PC-9 (cell line): Measurements from ENCODE around the gene CXCR3. TPM values are rescaled to one million over a fixed set of nuclear protein-coding genes. Genes with fewer than 3 reads are reported as not detected.

Experiments
- BruUV-seq: library from RNA; stranded (reverse); fragments of 400-500 nt; replicated peaks from 2 replicates; lab custom pipeline; 2021; lab: Mats Ljungman, UMichigan
- CTCF ChIA-PET: fragments of 300-600 bp; sonication (Branson Sonifier 250); formaldehyde crosslinking; loops from one replicate; lab custom pipeline; 2022; ENCODE audit warnings: antibody characterized with exemption; lab: Charles Lee
- POLR2A ChIA-PET: fragments of 300-600 bp; sonication (Branson Sonifier 250); formaldehyde crosslinking; loops from one replicate; lab custom pipeline; 2022; ENCODE audit warnings: antibody characterized with exemption; ENCODE audit not compliant: unreplicated experiment; lab: Charles Lee
- DNase-seq, 2 experiments: peaks; one replicate each; pipeline versions ENCODE4 v3.0.0 to v3.0.0-alpha.2; 2015 to 2022; ENCODE audit warnings: mixed read lengths in 1 of 2
- H2AFZ ChIP-seq: fragments of 200-600 bp; sonication (generic); 2 replicates; pipeline ENCODE4 v1.8.1; 2017; ENCODE audit warnings: antibody characterized with exemption
- H3F3A ChIP-seq: fragments of 200-600 bp; sonication (generic); 2 replicates; pipeline ENCODE4 v1.8.1; 2017; ENCODE audit warnings: antibody characterized with exemption, mild to moderate bottlenecking, low read depth; ENCODE audit not compliant: insufficient read depth
- H3K27ac ChIP-seq: fragments of 200-600 bp; sonication (generic); 2 replicates; pipeline ENCODE4 v1.6.1; 2016; ENCODE audit warnings: mixed run types
- H3K27me3 ChIP-seq: fragments of 200-600 bp; sonication (generic); 2 replicates; pipeline ENCODE4 v1.6.1; 2016; ENCODE audit warnings: low read depth, mixed run types; ENCODE audit not compliant: insufficient read depth
- H3K36me3 ChIP-seq: fragments of 200-600 bp; sonication (generic); 2 replicates; pipeline ENCODE4 v1.6.1; 2016; ENCODE audit warnings: low read depth, mixed run types
- H3K4me1 ChIP-seq: fragments of 200-600 bp; sonication (generic); replicated peaks from 2 replicates; pipeline ENCODE4 v1.6.1; 2016; ENCODE audit warnings: mixed run types; ENCODE audit not compliant: insufficient read depth
- H3K4me2 ChIP-seq: fragments of 200-600 bp; sonication (generic); 2 replicates; pipeline ENCODE4 v1.6.1; 2017; ENCODE audit warnings: mixed run types
- H3K4me3 ChIP-seq: fragments of 200-600 bp; sonication (generic); 2 replicates; pipeline ENCODE4 v1.6.1; 2016; ENCODE audit warnings: mixed run types
- H3K79me2 ChIP-seq: fragments of 200-600 bp; sonication (generic); 2 replicates; pipeline ENCODE4 v1.6.1; 2017; ENCODE audit warnings: low read depth, mixed run types
- H3K9me2 ChIP-seq: fragments of 200-600 bp; sonication (generic); 2 replicates; pipeline ENCODE4 v1.8.1; 2017; ENCODE audit warnings: mild to moderate bottlenecking; ENCODE audit not compliant: insufficient read depth
- H3K9me3 ChIP-seq: fragments of 200-600 bp; sonication (generic); 2 replicates; pipeline ENCODE4 v1.8.1; 2016; ENCODE audit warnings: low read depth; ENCODE audit not compliant: insufficient read depth
- H4K20me1 ChIP-seq: fragments of 200-600 bp; sonication (generic); 2 replicates; pipeline ENCODE4 v1.8.1; 2017; ENCODE audit not compliant: insufficient read depth
- EZH2 ChIP-seq: fragments of 200-600 bp; sonication (generic); IDR thresholded peaks from 2 replicates; pipeline ENCODE4 v1.8.0; 2017; ENCODE audit warnings: antibody characterized with exemption, low read depth
- intact Hi-C: fragments of 100-400 bp; cut with micrococcal nuclease; formaldehyde crosslinking; loops from one replicate; pipeline ENCODE4 v1.10.0; 2022; ENCODE audit not compliant: unreplicated experiment
- total RNA-seq: library from RNA; stranded (reverse); gene quantifications from 2 replicates; pipeline ENCODE4 v1.2.3, GENCODE V29; 2021
- TF ChIP-seq, protein P1 (sequence below): fragments of 200-600 bp; sonication (generic); conservative IDR thresholded peaks from 2 replicates; pipeline ENCODE4 v1.6.1; 2017; ENCODE audit warnings: mixed run types, antibody characterized with exemption, mild to moderate bottlenecking, moderate library complexity

The CXCR3 gene
- total RNA-seq, 1 experiment from 2014 or later, result not detected

DNA sequence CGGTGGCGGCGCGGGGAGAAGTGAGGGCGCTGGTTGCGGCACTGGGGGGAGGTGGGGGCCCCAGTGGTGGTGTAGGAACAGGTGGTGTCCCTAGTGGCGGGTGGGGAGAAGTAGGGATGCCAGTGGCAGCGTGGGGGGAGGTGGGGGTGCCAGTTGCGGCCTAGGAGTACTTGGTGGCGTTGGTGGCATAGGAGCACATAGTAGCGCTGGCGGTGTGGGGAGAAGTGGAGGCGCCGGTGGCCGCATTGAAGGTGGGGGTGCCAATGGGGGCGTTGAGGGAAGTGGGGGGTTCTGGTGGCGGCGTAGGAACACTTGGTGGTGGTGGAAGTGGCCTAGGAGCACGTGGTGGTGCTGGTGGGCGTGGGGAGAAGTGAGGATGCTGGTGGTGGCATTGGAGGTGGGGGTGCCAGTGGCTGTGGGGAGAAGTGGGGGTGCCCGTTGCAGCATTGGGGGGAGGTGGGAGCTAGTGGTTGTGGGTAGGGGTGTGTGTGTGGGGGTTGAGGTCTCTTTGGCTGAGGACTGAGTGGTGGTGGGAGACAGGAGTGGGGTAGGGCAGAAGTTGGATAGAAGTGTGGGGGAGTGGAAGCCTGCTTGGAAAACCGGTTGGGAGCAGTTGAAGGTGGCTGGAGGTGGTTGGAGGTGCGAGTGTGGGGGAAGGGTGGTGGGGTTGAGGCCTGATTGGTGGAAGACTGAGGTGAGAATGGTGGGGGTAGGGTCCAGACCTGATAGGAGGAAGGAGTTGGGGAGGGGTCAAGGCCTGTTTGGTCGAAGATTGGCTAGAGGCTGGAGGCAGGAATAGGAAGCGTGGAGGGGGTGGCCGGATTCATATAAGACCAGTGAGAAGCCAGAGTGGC is 38.9 kb downstream of the CXCR3 start:
- Histone ChIP-seq H3K9me2 (no peaks in the 10 kb centered on the region), H4K20me1 (0 out of 2 replicates have a peak, but pooled peaks cover 7% of the 10 kb centered on the region), H3K4me3 (no peak overlapping the region), H3K36me3 (0 out of 2 replicates have a peak, but pooled peaks cover 4% of the 10 kb centered on the region), H2AFZ (no peak overlapping the region), H3K27ac (no peak overlapping the region), H3K27me3 (no peaks in the 10 kb centered on the region), H3K79me2 (no peaks in the 10 kb centered on the region), H3F3A (peaks cover 14% of the 10 kb centered on the region; the same call in 1 of the 2 replicates), H3K4me1 (no peaks in the 10 kb centered on the region), H3K4me2 (no peak overlapping the region), H3K9me3 (no peaks in the 10 kb centered on the region)
- TF ChIP-seq EZH2, result no peak
- TF ChIP-seq, protein P1, sequence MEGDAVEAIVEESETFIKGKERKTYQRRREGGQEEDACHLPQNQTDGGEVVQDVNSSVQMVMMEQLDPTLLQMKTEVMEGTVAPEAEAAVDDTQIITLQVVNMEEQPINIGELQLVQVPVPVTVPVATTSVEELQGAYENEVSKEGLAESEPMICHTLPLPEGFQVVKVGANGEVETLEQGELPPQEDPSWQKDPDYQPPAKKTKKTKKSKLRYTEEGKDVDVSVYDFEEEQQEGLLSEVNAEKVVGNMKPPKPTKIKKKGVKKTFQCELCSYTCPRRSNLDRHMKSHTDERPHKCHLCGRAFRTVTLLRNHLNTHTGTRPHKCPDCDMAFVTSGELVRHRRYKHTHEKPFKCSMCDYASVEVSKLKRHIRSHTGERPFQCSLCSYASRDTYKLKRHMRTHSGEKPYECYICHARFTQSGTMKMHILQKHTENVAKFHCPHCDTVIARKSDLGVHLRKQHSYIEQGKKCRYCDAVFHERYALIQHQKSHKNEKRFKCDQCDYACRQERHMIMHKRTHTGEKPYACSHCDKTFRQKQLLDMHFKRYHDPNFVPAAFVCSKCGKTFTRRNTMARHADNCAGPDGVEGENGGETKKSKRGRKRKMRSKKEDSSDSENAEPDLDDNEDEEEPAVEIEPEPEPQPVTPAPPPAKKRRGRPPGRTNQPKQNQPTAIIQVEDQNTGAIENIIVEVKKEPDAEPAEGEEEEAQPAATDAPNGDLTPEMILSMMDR, result no peak
- ChIA-PET POLR2A (no interaction called here), CTCF (no interaction called here)
- no peak for DNase-seq
- BruUV-seq, result no TSS peak
- intact Hi-C loops, result no loop called here

DNA sequence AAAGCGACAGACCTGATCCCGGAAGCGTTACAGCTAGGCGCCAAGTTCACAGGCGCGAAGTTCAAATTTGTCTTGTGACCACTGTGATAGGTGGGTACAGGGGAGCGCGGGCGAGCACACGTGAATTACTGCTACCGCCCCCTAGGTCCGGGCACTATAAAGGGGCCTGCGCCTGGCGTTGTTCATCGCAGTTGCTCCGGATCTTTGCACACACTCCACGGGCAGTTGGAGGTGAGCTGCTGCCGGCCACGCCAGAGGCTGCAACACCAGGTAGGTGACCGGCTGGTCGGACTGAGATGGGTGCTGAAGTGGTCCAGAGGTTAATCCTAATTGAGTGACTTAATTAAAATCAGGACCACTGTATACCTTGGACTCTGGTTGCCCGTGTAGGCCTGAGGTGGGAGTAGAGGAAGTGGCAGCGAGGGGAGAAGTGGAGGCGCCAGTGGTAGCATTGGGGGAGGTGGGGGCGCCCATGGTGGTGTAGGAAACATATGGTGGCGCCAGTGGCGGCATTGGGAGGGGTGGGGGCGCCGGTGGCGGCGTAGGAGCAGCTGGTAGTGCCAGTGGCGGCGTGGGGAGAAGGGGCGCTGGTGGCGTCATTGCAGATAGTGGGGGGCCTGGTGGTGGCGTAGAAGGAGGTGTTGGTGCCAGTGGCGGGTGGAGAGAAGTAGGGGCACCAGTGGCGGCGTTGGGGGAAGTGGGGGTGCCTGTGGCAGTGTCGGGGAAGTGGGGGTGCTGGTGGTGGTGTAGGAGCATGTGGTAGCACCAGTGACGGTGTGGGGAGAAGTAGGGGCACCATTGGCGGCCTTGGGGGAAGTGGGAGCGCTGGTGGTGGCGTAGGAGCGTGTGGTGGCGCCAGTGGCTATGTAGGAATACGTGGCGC is 39.8 kb downstream of the CXCR3 start, which contains the start of gene GCNA:
GCNA (plus strand) TSS at position 185 of the 883 bp plus-strand sequence. CDS start 2,385 bp downstream, outside the sequence.
- no peaks in the 10 kb centered on the region for H3K27me3 ChIP-seq
- no peak for TF ChIP-seq EZH2
- TF ChIP-seq, protein P1, result no peak
- BruUV-seq, result no TSS peak
- 0 out of 2 replicates have a peak, but pooled peaks cover 8% of the 10 kb centered on the region for H4K20me1 ChIP-seq
- ChIA-PET POLR2A (no interaction called here), CTCF (no interaction called here)
- no peaks in the 10 kb centered on the region for H3K79me2 ChIP-seq
- intact Hi-C loops, result no loop called here
- no peaks in the 10 kb centered on the region for H3K9me3 ChIP-seq
- 0 out of 2 replicates have a peak, but pooled peaks cover 4% of the 10 kb centered on the region for H3K36me3 ChIP-seq
- no peak within 1 kb of the TSS for H3K4me3 ChIP-seq
- no peaks in the 10 kb centered on the region for H3K9me2 ChIP-seq
- no peaks in the 10 kb centered on the region for H3K4me1 ChIP-seq
- H3K27ac ChIP-seq, result no peak within 1 kb of the TSS
- no peak for DNase-seq
- peaks cover 14% of the 10 kb centered on the region; the same call in 1 of the 2 replicates for H3F3A ChIP-seq
- H2AFZ ChIP-seq, result no peak within 1 kb of the TSS
- H3K4me2 ChIP-seq, result no peak within 1 kb of the TSS

DNA sequence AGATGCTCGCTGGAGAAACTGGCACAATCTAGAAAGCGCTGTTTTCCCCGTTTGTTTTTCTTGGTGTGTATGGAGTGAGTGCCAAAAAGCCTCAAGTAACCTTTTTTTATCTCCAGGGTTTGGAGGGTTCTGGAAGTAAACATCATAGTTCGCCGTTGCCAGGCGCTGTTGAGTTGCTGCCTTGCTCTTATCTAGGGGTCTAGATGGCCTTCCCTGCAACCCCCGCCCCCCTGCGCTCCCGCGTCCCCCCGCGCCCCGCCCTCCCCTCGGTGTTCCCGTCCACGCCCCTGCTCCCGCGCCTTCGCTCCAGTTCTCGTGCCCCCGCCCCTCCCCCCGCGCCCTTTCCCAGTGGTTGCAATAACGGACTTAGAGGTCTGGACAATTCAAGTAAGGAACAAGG is 40.6 kb downstream of the CXCR3 start:
- Histone ChIP-seq H4K20me1 (peaks cover 14% of the 10 kb centered on the region), H3K36me3 (peaks cover 4% of the 10 kb centered on the region; the same call in 1 of the 2 replicates), H3K9me2 (no peaks in the 10 kb centered on the region), H3K4me2 (no peak overlapping the region), H3F3A (peaks cover 13% of the 10 kb centered on the region; the same call in 1 of the 2 replicates), H3K27ac (no peak overlapping the region), H3K4me1 (no peaks in the 10 kb centered on the region), H3K27me3 (no peaks in the 10 kb centered on the region), H3K9me3 (no peaks in the 10 kb centered on the region), H3K79me2 (no peaks in the 10 kb centered on the region), H3K4me3 (no peak overlapping the region), H2AFZ (no peak overlapping the region)
- ChIA-PET POLR2A (no interaction called here), CTCF (no interaction called here)
- intact Hi-C loops, result no loop called here
- TF ChIP-seq, protein P1, result no peak
- no peak for TF ChIP-seq EZH2
- DNase-seq, result no peak
- no TSS peak for BruUV-seq
